Memory B cell (primary cell): ENCODE results near the gene MAML3.

ENCODE experiments used
- ATAC-seq: fragments of 150-1000 bp; cut with Tn5 transposase; 2 replicates; pipeline ENCODE4 v1.10.0; 2021; ENCODE audit warnings: low read depth, mild to moderate bottlenecking, moderate library complexity
- DNase-seq, 2 donors: peaks; one replicate each; pipeline ENCODE4 v3.0.0; 2022; ENCODE audit warnings: low spot score in 2 of 2
- H3K27ac Mint-ChIP-seq: one replicate; pipeline ENCODE4 v1.8.0; 2022; ENCODE audit warnings: mild to moderate bottlenecking, moderate library complexity, mixed read lengths
- H3K27me3 Mint-ChIP-seq: one replicate; pipeline ENCODE4 v1.8.0; 2022; ENCODE audit warnings: mixed read lengths
- H3K36me3 Mint-ChIP-seq: one replicate; pipeline ENCODE4 v1.8.0; 2022; ENCODE audit warnings: mild to moderate bottlenecking, mixed read lengths
- H3K4me1 Mint-ChIP-seq: one replicate; pipeline ENCODE4 v1.8.0; 2022; ENCODE audit warnings: mixed read lengths
- H3K4me3 Mint-ChIP-seq: one replicate; pipeline ENCODE4 v1.8.0; 2022; ENCODE audit warnings: mild to moderate bottlenecking, moderate library complexity, mixed read lengths
- H3K9me3 Mint-ChIP-seq: one replicate; pipeline ENCODE4 v1.8.0; 2022; ENCODE audit warnings: mixed read lengths

Gene MAML3

GRCh38 chr4:140130677-140131076, 23.3 kb downstream of the MAML3 start:
- Mint-ChIP-seq H3K36me3 (no peaks in the 10 kb centered on the region), H3K27me3 (peaks cover 22% of the 10 kb centered on the region), H3K4me3 (no peak overlapping the region), H3K9me3 (no peaks in the 10 kb centered on the region), H3K4me1 (no peaks in the 10 kb centered on the region), H3K27ac (no peak overlapping the region)
- ATAC-seq (no peak), DNase-seq (no peak)

GRCh38 chr4:140127422-140127821, 26.6 kb downstream of the MAML3 start:
- Mint-ChIP-seq H3K27me3 (peaks cover 24% of the 10 kb centered on the region), H3K9me3 (no peaks in the 10 kb centered on the region), H3K27ac (no peak overlapping the region), H3K4me1 (no peaks in the 10 kb centered on the region), H3K36me3 (no peaks in the 10 kb centered on the region), H3K4me3 (no peak overlapping the region)
- ATAC-seq = no peak
- no peak for DNase-seq

GRCh38 chr4:140126261-140126660, 27.7 kb downstream of the MAML3 start:
- peaks cover 17% of the 10 kb centered on the region for H3K27me3 Mint-ChIP-seq
- no peaks in the 10 kb centered on the region for H3K9me3 Mint-ChIP-seq
- ATAC-seq (no peak), DNase-seq (no peak)
- no peaks in the 10 kb centered on the region for H3K4me1 Mint-ChIP-seq
- H3K4me3 Mint-ChIP-seq = no peak overlapping the region
- no peak overlapping the region for H3K27ac Mint-ChIP-seq
- H3K36me3 Mint-ChIP-seq = no peaks in the 10 kb centered on the region

GRCh38 chr4:140125374-140125773, 28.6 kb downstream of the MAML3 start:
- Mint-ChIP-seq H3K4me1 (no peaks in the 10 kb centered on the region), H3K36me3 (no peaks in the 10 kb centered on the region), H3K4me3 (no peak overlapping the region), H3K27ac (no peak overlapping the region), H3K27me3 (peaks cover 17% of the 10 kb centered on the region), H3K9me3 (no peaks in the 10 kb centered on the region)
- DNase-seq (no peak), ATAC-seq (no peak)

- Mint-ChIP-seq H3K9me3 (no peaks in the 10 kb centered on the region), H3K36me3 (no peaks in the 10 kb centered on the region), H3K4me3 (no peak overlapping the region), H3K4me1 (no peaks in the 10 kb centered on the region), H3K27ac (no peak overlapping the region), H3K27me3 (peaks cover 22% of the 10 kb centered on the region)
- no peak for DNase-seq
- ATAC-seq = no peak
Observed at GRCh38 chr4:140123666-140124377, 30.2 kb downstream of the MAML3 start.

GRCh38 chr4:140122891-140123290, 31.1 kb downstream of the MAML3 start:
- Mint-ChIP-seq H3K9me3 (no peaks in the 10 kb centered on the region), H3K36me3 (no peaks in the 10 kb centered on the region), H3K4me3 (no peak overlapping the region), H3K27me3 (peaks cover 21% of the 10 kb centered on the region), H3K27ac (no peak overlapping the region), H3K4me1 (no peaks in the 10 kb centered on the region)
- no peak for ATAC-seq
- no peak for DNase-seq

- H3K36me3 Mint-ChIP-seq = no peaks in the 10 kb centered on the region
- no peaks in the 10 kb centered on the region for H3K4me1 Mint-ChIP-seq
- H3K4me3 Mint-ChIP-seq = no peak overlapping the region
- H3K27ac Mint-ChIP-seq = no peak overlapping the region
- peaks cover 16% of the 10 kb centered on the region for H3K27me3 Mint-ChIP-seq
- no peak for ATAC-seq
- no peak for DNase-seq
- no peaks in the 10 kb centered on the region for H3K9me3 Mint-ChIP-seq
Observed at GRCh38 chr4:140121646-140122045, 32.3 kb downstream of the MAML3 start.

GRCh38 chr4:140118931-140119640, 34.9 kb downstream of the MAML3 start:
- Mint-ChIP-seq H3K36me3 (no peaks in the 10 kb centered on the region), H3K4me1 (no peaks in the 10 kb centered on the region), H3K4me3 (no peak overlapping the region), H3K27ac (no peak overlapping the region), H3K27me3 (peaks cover 8% of the 10 kb centered on the region), H3K9me3 (no peaks in the 10 kb centered on the region)
- ATAC-seq (no peak), DNase-seq (no peak)

GRCh38 chr4:140117947-140118346, 36.0 kb downstream of the MAML3 start:
- DNase-seq = no peak
- H3K4me1 Mint-ChIP-seq = no peaks in the 10 kb centered on the region
- H3K9me3 Mint-ChIP-seq = no peaks in the 10 kb centered on the region
- H3K27ac Mint-ChIP-seq = no peak overlapping the region
- no peaks in the 10 kb centered on the region for H3K36me3 Mint-ChIP-seq
- no peak for ATAC-seq
- peaks cover 10% of the 10 kb centered on the region for H3K27me3 Mint-ChIP-seq
- H3K4me3 Mint-ChIP-seq = no peak overlapping the region

GRCh38 chr4:140116442-140117104, 37.4 kb downstream of the MAML3 start:
- ATAC-seq = no peak
- Mint-ChIP-seq H3K27ac (no peak overlapping the region), H3K27me3 (peaks cover 11% of the 10 kb centered on the region), H3K4me3 (no peak overlapping the region), H3K9me3 (no peaks in the 10 kb centered on the region), H3K4me1 (no peaks in the 10 kb centered on the region), H3K36me3 (no peaks in the 10 kb centered on the region)
- DNase-seq = no peak

- H3K27ac Mint-ChIP-seq = no peak overlapping the region
- H3K36me3 Mint-ChIP-seq = no peaks in the 10 kb centered on the region
- H3K9me3 Mint-ChIP-seq = no peaks in the 10 kb centered on the region
- ATAC-seq (no peak), DNase-seq (no peak)
- H3K27me3 Mint-ChIP-seq = peaks cover 11% of the 10 kb centered on the region
- H3K4me3 Mint-ChIP-seq = no peak overlapping the region
- H3K4me1 Mint-ChIP-seq = no peaks in the 10 kb centered on the region
Observed at GRCh38 chr4:140115140-140115539, 38.8 kb downstream of the MAML3 start.

- Mint-ChIP-seq H3K4me3 (no peak overlapping the region), H3K36me3 (no peaks in the 10 kb centered on the region), H3K4me1 (no peaks in the 10 kb centered on the region), H3K9me3 (no peaks in the 10 kb centered on the region), H3K27me3 (peaks cover 5% of the 10 kb centered on the region), H3K27ac (no peak overlapping the region)
- no peak for ATAC-seq
- no peak for DNase-seq
Observed at GRCh38 chr4:140113653-140114052, 40.3 kb downstream of the MAML3 start.

- Mint-ChIP-seq H3K4me3 (no peak overlapping the region), H3K9me3 (no peaks in the 10 kb centered on the region), H3K27ac (no peak overlapping the region), H3K36me3 (no peaks in the 10 kb centered on the region), H3K4me1 (no peaks in the 10 kb centered on the region), H3K27me3 (peaks cover 8% of the 10 kb centered on the region)
- no peak for DNase-seq
- ATAC-seq = no peak
Observed at GRCh38 chr4:140112576-140112975, 41.4 kb downstream of the MAML3 start.

GRCh38 chr4:140111256-140111655, 42.7 kb downstream of the MAML3 start:
- DNase-seq (no peak), ATAC-seq (no peak)
- no peak overlapping the region for H3K27ac Mint-ChIP-seq
- H3K4me3 Mint-ChIP-seq = no peak overlapping the region
- H3K9me3 Mint-ChIP-seq = no peaks in the 10 kb centered on the region
- H3K36me3 Mint-ChIP-seq = no peaks in the 10 kb centered on the region
- H3K27me3 Mint-ChIP-seq = peaks cover 9% of the 10 kb centered on the region
- no peaks in the 10 kb centered on the region for H3K4me1 Mint-ChIP-seq
